ENCODE measurements around the gene STIM1. TPM values are rescaled to one million over a fixed set of nuclear protein-coding genes. Genes with fewer than 3 reads are reported as not detected.

STIM1 gene
- total RNA-seq, 4 donors from 2014 or later: 42.4 to 114 (median 72.8) TPM

DNA sequence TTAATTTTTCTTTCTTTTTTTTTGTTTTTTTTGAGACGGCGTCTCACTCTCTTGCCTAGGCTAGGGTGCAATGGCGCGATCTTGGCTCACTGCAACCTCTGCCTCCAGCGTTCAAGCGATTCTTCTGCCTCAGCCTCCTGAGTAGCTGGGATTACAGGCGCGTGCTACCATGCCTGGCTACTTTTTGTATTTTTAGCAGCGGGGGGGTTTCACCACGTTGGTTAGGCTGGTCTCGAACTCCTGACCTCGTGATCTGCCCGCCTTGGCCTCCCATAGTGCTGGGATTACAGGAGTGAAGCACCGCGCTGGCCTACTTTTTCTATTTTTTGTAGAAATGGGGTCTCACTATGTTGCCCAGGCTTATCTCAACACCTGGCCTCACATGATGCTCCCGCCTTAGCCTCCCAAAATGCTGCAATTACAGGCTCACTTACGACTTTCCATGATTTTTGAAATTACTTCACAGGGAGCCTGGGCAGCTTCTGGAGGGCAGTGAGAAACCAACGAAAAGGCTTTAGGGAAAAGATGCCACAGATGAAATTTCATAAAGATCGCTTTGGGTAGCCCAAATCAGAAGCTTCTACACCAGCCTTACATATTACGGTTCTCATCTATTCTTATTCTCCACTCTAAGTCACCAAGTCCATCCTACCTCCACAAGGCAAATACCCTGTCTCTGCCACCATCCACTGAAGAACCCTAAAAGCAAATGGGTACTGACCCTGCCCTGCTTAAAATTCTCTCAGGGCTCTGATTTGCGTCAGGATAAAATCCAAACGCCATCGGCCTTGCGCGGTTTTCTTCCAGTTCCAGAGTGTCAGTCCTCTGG is 238.3 kb downstream of the STIM1 start:
- no peak for ATAC-seq
- WGBS, 2 donors (ENCODE audit: low coverage in 1 of 2): 68 to 88% methylated on average over 10 to 12 of the region's 25 CpGs
- TF ChIP-seq, protein P1, sequence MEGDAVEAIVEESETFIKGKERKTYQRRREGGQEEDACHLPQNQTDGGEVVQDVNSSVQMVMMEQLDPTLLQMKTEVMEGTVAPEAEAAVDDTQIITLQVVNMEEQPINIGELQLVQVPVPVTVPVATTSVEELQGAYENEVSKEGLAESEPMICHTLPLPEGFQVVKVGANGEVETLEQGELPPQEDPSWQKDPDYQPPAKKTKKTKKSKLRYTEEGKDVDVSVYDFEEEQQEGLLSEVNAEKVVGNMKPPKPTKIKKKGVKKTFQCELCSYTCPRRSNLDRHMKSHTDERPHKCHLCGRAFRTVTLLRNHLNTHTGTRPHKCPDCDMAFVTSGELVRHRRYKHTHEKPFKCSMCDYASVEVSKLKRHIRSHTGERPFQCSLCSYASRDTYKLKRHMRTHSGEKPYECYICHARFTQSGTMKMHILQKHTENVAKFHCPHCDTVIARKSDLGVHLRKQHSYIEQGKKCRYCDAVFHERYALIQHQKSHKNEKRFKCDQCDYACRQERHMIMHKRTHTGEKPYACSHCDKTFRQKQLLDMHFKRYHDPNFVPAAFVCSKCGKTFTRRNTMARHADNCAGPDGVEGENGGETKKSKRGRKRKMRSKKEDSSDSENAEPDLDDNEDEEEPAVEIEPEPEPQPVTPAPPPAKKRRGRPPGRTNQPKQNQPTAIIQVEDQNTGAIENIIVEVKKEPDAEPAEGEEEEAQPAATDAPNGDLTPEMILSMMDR (IDR thresholded peaks at IDR 0.05): no peak
- TF ChIP-seq EP300 (IDR thresholded peaks at IDR 0.05) (no peak), POLR2AphosphoS5 (IDR thresholded peaks at IDR 0.05) (no peak), POLR2A (IDR thresholded peaks at IDR 0.05) (no peak)
- Histone ChIP-seq H3K4me3 (peak overlapping the region; percentile 60 to 77), H3K27ac (peak overlapping the region; percentile 91 to 97 (median 94)), H3K4me1 (peaks cover 0 to 41% (median 8%) of the 10 kb centered on the region in 3 donors), H3K27me3 (no peaks in the 10 kb centered on the region), H3K36me3 (peaks cover 0 to 36% of the 10 kb centered on the region in 2 donors), H3K9me3 (no peaks in the 10 kb centered on the region)

DNA sequence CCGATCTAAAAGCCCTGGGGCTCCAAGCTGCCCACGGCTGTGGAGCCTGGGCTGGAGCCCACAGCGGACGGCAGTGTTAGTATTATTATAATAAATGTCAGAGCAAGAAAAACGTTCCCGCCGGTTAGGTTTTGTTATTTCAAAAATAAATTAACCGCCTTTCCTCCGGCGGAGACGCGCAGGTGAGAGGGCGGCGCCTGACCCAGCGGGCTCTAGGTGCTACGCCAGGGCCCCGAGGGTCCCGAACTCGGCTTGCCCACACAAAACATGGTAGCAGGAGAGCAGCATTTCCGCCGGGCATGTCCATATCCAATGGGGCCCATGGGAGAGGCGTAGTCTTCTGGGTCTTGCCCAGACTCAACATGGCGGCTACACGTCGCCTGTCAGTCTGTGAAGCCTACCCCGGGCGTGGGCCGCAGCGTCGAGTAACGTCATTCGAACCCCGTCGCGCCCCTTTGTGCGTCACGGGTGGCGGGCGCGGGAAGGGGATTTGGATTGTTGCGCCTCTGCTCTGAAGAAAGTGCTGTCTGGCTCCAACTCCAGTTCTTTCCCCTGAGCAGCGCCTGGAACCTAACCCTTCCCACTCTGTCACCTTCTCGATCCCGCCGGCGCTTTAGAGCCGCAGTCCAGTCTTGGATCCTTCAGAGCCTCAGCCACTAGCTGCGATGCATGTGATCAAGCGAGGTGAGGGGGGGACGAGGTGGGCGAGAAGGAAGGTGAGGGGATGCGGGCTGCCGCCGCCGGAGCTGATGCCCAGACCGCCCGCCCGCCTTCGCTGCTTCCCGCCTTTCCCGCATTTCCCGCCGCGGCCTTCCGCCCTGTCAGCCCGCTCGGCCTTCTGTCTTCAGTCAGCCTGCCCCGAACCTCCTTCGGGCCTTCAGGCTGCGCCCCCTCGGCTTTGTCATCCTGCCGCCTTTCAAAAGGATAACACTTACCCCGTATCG is 239.2 kb downstream of the STIM1 start, which contains the start of gene RRM1:
Gene RRM1 (plus strand): TSS at position 452 of the 944 bp plus-strand sequence. CDS start 214 bp downstream, at position 666.
- Histone ChIP-seq H3K27me3 (no peaks in the 10 kb centered on the region), H3K36me3 (peaks cover 0 to 31% of the 10 kb centered on the region in 2 donors), H3K27ac (peak within 1 kb of the TSS; percentile 91 to 97 (median 94)), H3K9me3 (no peaks in the 10 kb centered on the region), H3K4me3 (peak within 1 kb of the TSS; percentile 60 to 77), H3K4me1 (peaks cover 0 to 41% (median 8%) of the 10 kb centered on the region in 3 donors)
- TF ChIP-seq POLR2A (IDR thresholded peaks at IDR 0.05) (peak; percentile 58 to 63), POLR2AphosphoS5 (IDR thresholded peaks at IDR 0.05) (peak; percentile 89), EP300 (IDR thresholded peaks at IDR 0.05) (no peak)
- ATAC-seq: peak; percentile 99
- 0 to 1% methylated on average over 15 to 25 of the region's 74 CpGs for WGBS, 2 donors (ENCODE audit: low coverage in 1 of 2)

DNA sequence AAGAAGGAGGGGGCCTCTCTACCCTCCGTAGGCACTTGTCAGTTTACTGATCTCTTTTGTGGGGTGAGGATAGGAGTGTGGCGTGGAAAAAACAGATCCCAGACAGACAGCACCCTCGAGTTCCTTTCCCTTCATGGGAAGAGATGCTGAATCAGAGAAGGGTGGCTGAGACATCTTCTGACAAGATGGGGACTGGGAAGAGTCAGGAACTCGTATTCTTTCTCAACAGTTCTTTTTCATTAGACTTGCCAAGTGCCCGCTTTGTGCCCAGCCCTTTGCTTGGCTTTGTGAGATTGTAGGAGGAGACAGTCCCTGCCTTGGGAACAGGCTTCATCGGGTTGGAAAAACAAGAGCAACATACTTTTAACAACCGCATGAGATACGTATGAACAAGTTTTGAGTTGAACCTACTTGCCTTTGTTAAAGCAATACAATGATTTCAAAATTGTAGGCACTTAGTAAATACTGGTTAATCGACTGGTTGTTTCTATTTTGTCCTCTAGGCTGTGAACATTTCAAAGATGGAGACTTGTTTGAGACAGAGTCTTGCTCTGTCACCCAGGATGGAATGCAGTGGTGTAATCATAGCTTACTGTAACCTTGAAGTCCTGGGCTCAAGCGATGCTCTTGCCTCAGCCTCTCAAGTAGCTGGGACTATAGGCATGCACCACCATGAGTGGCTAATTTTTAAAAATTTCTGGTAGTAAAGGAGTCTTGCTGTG is 240.2 kb downstream of the STIM1 start:
- H3K27ac ChIP-seq: peak overlapping the region; percentile 91 to 97 (median 94)
- H3K9me3 ChIP-seq: no peaks in the 10 kb centered on the region
- TF ChIP-seq EP300 (IDR thresholded peaks at IDR 0.05) (no peak), POLR2A (IDR thresholded peaks at IDR 0.05) (no peak), POLR2AphosphoS5 (IDR thresholded peaks at IDR 0.05) (peak; percentile 23)
- TF ChIP-seq, protein P1 (IDR thresholded peaks at IDR 0.05): peak in 1 of 4 experiments; percentile 18
- ATAC-seq: peak; percentile 25
- H3K27me3 ChIP-seq: no peaks in the 10 kb centered on the region
- H3K4me1 ChIP-seq: peaks cover 0 to 41% (median 8%) of the 10 kb centered on the region in 3 donors
- H3K36me3 ChIP-seq: peaks cover 0 to 20% of the 10 kb centered on the region in 2 donors
- 11 to 21% methylated on average over 9 to 10 of the region's 10 CpGs for WGBS, 2 donors (ENCODE audit: low coverage in 1 of 2)
- H3K4me3 ChIP-seq: peak overlapping the region; percentile 60 to 77

DNA sequence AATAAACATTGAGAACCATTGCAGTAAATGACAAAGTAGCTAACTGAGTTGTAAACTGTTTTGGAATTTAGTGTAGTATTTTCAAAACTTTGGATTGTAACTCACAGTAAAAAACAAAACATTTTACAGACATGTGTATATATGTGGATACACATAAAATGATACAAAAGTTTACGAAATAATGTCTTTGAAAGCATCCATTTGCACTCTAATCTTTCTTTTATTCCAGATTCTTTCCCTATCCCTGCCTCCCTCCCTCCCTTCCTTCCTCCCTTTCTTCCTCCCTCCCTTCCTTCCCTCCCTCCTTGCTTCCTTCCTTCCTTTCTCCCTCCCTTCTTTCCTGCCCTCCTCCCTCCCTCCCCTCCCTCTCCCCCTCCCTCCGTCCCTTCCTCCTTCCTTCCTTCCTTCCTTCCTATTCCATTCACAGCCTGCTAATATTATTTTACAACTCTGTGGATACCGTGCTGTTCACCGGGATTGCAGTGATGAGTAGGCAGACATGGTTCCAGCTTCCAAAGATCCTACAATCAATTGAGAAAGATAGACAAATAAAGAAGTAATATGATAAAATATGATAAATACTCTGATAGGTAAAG is 242.7 kb downstream of the STIM1 start:
- whole genome bisulfite sequencing, 2 donors (ENCODE audit: low coverage in 1 of 2): 59 to 78% methylated on average over 3 to 4 of the region's 4 CpGs
- no peak for ATAC-seq
- Histone ChIP-seq H3K36me3 (peaks cover 0 to 15% of the 10 kb centered on the region in 2 donors), H3K27me3 (no peaks in the 10 kb centered on the region), H3K27ac (no peak overlapping the region), H3K4me3 (no peak overlapping the region), H3K4me1 (peaks cover 0 to 40% (median 8%) of the 10 kb centered on the region in 3 donors), H3K9me3 (no peaks in the 10 kb centered on the region)
- no peak for TF ChIP-seq EP300 (IDR thresholded peaks at IDR 0.05)

DNA sequence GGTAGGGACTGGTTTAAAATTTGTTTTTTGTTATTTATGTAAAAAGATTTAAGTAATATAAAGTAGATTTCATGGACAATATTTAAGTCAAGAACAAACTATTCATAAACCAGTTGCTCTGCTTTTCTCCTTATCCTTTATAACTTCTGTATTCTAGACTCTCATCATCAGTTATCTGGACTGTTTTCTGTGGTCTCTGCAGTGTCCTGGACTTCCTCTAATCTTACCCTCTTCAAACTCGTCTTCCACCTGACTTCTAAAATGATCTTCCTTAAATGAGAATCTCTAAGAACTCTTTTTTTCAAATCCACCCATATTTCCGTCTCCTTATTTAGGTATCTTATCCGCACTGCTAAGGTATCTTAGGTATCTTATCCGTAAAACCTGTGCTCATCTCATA is 247.2 kb downstream of the STIM1 start:
- H3K27ac ChIP-seq: no peak overlapping the region
- ATAC-seq: no peak
- H3K4me1 ChIP-seq: peaks cover 0 to 6% (median 0%) of the 10 kb centered on the region in 3 donors
- H3K27me3 ChIP-seq: no peaks in the 10 kb centered on the region
- no peak overlapping the region for H3K4me3 ChIP-seq
- H3K36me3 ChIP-seq: peaks cover 0 to 61% of the 10 kb centered on the region in 2 donors
- TF ChIP-seq, protein P1 (IDR thresholded peaks at IDR 0.05): no peak
- TF ChIP-seq POLR2AphosphoS5 (IDR thresholded peaks at IDR 0.05): no peak
- no peak for TF ChIP-seq EP300 (IDR thresholded peaks at IDR 0.05)
- H3K9me3 ChIP-seq: no peaks in the 10 kb centered on the region
- WGBS, 2 donors (ENCODE audit: low coverage in 1 of 2): 86 to 96% methylated on average over 4 of the region's 4 CpGs

Data from gastroesophageal sphincter (tissue), 4 donors.